ENCODE results near the gene IQCE. TPM values are rescaled to one million over a fixed set of nuclear protein-coding genes. Genes with fewer than 3 reads are reported as not detected.
A peak's percentile ranks its signal among the peaks of the same experiment; 100 is the strongest.

The IQCE gene
- total and polyA plus RNA-seq, 2 donors (not counting 1 experiment from before 2014, with no cell fraction given): 5.3 to 8.3 TPM

DNA sequence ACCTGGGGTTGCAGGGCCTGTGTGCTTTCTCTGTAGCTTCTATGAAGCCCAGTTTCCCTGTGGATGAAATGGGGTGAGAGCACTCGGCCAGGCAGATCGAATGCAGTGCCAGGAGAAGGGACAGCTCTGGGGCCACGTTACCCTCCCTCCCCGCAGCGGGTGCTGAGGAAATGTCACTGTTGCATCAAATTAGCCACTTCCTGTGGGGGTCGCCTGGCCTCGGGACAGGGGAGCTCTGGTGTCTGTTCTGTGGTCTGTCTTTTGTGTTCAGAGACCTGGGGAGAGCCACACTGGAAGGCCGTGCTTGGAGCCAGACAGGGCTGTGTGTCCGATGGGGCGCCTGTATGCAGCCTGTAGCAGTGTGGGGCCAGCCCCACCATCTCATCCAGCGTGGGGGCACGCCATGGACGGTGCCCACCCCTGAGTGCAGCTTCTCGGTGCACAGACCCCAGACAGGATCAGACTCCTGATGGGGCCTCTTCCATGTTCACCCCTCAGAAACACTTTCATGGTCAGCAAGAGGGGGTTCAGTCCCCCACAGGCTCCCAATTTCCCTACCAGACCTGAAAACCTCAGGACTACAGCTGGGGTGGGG is 86.6 kb downstream of the IQCE start:
- Histone ChIP-seq H3K4me2 (ENCODE audit: extremely low read depth, insufficient read depth, low read length) (no peak overlapping the region), H3K79me2 (ENCODE audit: control insufficient read depth, insufficient read depth, low read length) (peaks cover 16% of the 10 kb centered on the region), H3K9ac (ENCODE audit: insufficient read depth, low read length) (no peak overlapping the region), H4K20me1 (ENCODE audit: control insufficient read depth, extremely low read depth, insufficient read depth, low read length) (no peaks in the 10 kb centered on the region), H2AFZ (ENCODE audit: low read length) (no peak overlapping the region), H3K27ac (ENCODE audit: insufficient read depth, low read length) (peak overlapping the region; percentile 8), H3K36me3 (ENCODE audit: control insufficient read depth, insufficient read depth, low read length) (peaks cover 15% of the 10 kb centered on the region), H3K9me3 (ENCODE audit: control insufficient read depth, insufficient read depth, low read depth, low read length) (no peaks in the 10 kb centered on the region), H3K27me3 (ENCODE audit: control insufficient read depth, insufficient read depth, low read length) (no peaks in the 10 kb centered on the region), H3K4me1 (ENCODE audit: control insufficient read depth, extremely low read depth, insufficient read depth, low read length) (peaks cover 23% of the 10 kb centered on the region), H3K4me3 (replicated peaks in 1 of 4; ENCODE audit: control extremely low read depth in 1 of 4, insufficient read depth in 1 of 4, low read depth in 3 of 4, low read length in 4 of 4) (no peak overlapping the region)
- DNase-seq (ENCODE audit: low read depth in 2 of 2): no peak
- no peak for TF ChIP-seq EZH2 (IDR thresholded peaks at IDR 0.05; ENCODE audit: low read length, missing control alignments)
- TF ChIP-seq, protein P1, sequence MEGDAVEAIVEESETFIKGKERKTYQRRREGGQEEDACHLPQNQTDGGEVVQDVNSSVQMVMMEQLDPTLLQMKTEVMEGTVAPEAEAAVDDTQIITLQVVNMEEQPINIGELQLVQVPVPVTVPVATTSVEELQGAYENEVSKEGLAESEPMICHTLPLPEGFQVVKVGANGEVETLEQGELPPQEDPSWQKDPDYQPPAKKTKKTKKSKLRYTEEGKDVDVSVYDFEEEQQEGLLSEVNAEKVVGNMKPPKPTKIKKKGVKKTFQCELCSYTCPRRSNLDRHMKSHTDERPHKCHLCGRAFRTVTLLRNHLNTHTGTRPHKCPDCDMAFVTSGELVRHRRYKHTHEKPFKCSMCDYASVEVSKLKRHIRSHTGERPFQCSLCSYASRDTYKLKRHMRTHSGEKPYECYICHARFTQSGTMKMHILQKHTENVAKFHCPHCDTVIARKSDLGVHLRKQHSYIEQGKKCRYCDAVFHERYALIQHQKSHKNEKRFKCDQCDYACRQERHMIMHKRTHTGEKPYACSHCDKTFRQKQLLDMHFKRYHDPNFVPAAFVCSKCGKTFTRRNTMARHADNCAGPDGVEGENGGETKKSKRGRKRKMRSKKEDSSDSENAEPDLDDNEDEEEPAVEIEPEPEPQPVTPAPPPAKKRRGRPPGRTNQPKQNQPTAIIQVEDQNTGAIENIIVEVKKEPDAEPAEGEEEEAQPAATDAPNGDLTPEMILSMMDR (conservative IDR thresholded peaks at IDR 0.05 in 1 of 2, IDR thresholded peaks at IDR 0.05 in 1 of 2; ENCODE audit: low read depth in 1 of 2, low read length in 2 of 2): no peak

DNA sequence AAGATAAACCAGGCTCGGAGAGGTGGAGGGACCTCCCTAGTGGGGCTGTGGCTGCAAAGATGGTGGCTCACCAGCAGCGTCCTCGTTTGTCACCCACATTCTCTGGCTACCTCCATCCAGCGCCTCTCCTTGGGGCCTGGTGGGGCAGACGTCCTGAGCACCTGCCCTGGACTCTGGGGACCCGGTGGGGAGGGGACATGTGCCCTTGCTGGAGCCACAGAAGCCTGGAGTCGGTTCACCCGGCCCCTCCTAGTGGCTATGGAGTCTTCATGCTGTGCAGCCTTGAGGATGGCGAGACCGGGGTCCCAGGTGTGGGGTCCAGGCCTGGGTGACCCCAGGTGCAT is 87.5 kb downstream of the IQCE start:
- peaks cover 9% of the 10 kb centered on the region for H3K79me2 ChIP-seq (ENCODE audit: control insufficient read depth, insufficient read depth, low read length)
- no peak overlapping the region for H3K4me3 ChIP-seq (replicated peaks in 1 of 4; ENCODE audit: control extremely low read depth in 1 of 4, insufficient read depth in 1 of 4, low read depth in 3 of 4, low read length in 4 of 4)
- H3K36me3 ChIP-seq (ENCODE audit: control insufficient read depth, insufficient read depth, low read length): peaks cover 14% of the 10 kb centered on the region
- no peaks in the 10 kb centered on the region for H3K9me3 ChIP-seq (ENCODE audit: control insufficient read depth, insufficient read depth, low read depth, low read length)
- no peaks in the 10 kb centered on the region for H4K20me1 ChIP-seq (ENCODE audit: control insufficient read depth, extremely low read depth, insufficient read depth, low read length)
- TF ChIP-seq, protein P1 (conservative IDR thresholded peaks at IDR 0.05 in 1 of 2, IDR thresholded peaks at IDR 0.05 in 1 of 2; ENCODE audit: low read depth in 1 of 2, low read length in 2 of 2): no peak
- TF ChIP-seq EZH2 (IDR thresholded peaks at IDR 0.05; ENCODE audit: low read length, missing control alignments): no peak
- peaks cover 13% of the 10 kb centered on the region for H3K4me1 ChIP-seq (ENCODE audit: control insufficient read depth, extremely low read depth, insufficient read depth, low read length)
- H3K27me3 ChIP-seq (ENCODE audit: control insufficient read depth, insufficient read depth, low read length): no peaks in the 10 kb centered on the region
- DNase-seq (ENCODE audit: low read depth in 2 of 2): no peak
- no peak overlapping the region for H2AFZ ChIP-seq (ENCODE audit: low read length)
- no peak overlapping the region for H3K4me2 ChIP-seq (ENCODE audit: extremely low read depth, insufficient read depth, low read length)
- no peak overlapping the region for H3K9ac ChIP-seq (ENCODE audit: insufficient read depth, low read length)
- H3K27ac ChIP-seq (ENCODE audit: insufficient read depth, low read length): no peak overlapping the region

DNA sequence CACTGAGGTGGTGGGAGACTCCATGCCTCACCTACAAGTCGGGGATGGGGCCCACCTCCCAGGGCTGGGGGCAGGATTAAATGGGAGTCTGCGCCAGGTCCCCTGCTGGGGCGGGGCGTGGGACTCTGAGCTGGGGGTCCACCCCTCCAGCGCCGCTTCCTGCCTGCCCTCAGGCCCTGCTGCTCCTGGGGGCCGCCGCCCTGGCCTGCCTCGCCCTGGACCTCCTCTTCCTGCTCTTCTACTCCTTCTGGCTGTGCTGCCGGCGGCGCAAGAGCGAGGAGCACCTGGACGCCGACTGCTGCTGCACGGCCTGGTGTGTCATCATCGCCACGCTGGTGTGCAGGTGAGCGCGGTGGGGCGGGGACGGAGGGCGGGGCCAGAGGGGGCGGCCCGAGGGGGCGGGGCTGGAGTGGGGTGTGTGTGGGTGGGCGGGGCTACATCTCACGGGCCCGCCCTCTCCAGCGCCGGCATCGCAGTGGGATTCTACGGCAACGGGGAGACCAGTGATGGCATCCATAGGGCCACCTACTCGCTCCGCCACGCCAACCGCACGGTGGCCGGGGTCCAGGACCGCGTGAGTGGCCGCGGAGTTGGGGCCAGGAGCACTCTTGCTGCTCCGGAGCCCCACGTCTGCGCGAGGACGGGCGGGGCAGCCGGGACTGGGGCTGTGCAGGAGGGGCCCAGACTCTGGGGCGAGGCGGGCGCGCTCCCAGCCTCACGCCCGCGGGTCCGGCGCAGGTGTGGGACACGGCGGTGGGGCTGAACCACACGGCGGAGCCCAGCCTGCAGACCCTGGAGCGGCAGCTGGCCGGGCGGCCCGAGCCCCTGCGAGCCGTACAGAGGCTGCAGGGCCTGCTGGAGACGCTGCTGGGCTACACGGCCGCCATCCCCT is 88.1 kb downstream of the IQCE start:
- H3K27me3 ChIP-seq (ENCODE audit: control insufficient read depth, insufficient read depth, low read length): no peaks in the 10 kb centered on the region
- H3K4me1 ChIP-seq (ENCODE audit: control insufficient read depth, extremely low read depth, insufficient read depth, low read length): peaks cover 9% of the 10 kb centered on the region
- no peaks in the 10 kb centered on the region for H4K20me1 ChIP-seq (ENCODE audit: control insufficient read depth, extremely low read depth, insufficient read depth, low read length)

More for the DNA sequence above, 88.1 kb downstream of the IQCE start:
- DNase-seq (ENCODE audit: low read depth in 2 of 2): no peak
- H3K4me2 ChIP-seq (ENCODE audit: extremely low read depth, insufficient read depth, low read length): no peak overlapping the region
- no peak overlapping the region for H3K9ac ChIP-seq (ENCODE audit: insufficient read depth, low read length)
- H3K9me3 ChIP-seq (ENCODE audit: control insufficient read depth, insufficient read depth, low read depth, low read length): no peaks in the 10 kb centered on the region
- no peak overlapping the region for H2AFZ ChIP-seq (ENCODE audit: low read length)
- H3K36me3 ChIP-seq (ENCODE audit: control insufficient read depth, insufficient read depth, low read length): peaks cover 17% of the 10 kb centered on the region
- TF ChIP-seq, protein P1 (conservative IDR thresholded peaks at IDR 0.05 in 1 of 2, IDR thresholded peaks at IDR 0.05 in 1 of 2; ENCODE audit: low read depth in 1 of 2, low read length in 2 of 2): no peak
- no peak for TF ChIP-seq EZH2 (IDR thresholded peaks at IDR 0.05; ENCODE audit: low read length, missing control alignments)
- no peak overlapping the region for H3K27ac ChIP-seq (ENCODE audit: insufficient read depth, low read length)
- H3K4me3 ChIP-seq (replicated peaks in 1 of 4; ENCODE audit: control extremely low read depth in 1 of 4, insufficient read depth in 1 of 4, low read depth in 3 of 4, low read length in 4 of 4): no peak overlapping the region
- H3K79me2 ChIP-seq (ENCODE audit: control insufficient read depth, insufficient read depth, low read length): peaks cover 9% of the 10 kb centered on the region
